ENCODE data around the gene ZNF660. TPM values are rescaled to one million over a fixed set of nuclear protein-coding genes. Genes with fewer than 3 reads are reported as not detected.

ZNF660 gene
- total RNA-seq, 2 experiments from 2014 or later: 1.0 to 1.2 TPM

GRCh38 chr3:44601749-44602148, 17.0 kb downstream of the ZNF660 start:
- H3K4me3 Mint-ChIP-seq: no peak overlapping the region
- TF ChIP-seq, protein P1, sequence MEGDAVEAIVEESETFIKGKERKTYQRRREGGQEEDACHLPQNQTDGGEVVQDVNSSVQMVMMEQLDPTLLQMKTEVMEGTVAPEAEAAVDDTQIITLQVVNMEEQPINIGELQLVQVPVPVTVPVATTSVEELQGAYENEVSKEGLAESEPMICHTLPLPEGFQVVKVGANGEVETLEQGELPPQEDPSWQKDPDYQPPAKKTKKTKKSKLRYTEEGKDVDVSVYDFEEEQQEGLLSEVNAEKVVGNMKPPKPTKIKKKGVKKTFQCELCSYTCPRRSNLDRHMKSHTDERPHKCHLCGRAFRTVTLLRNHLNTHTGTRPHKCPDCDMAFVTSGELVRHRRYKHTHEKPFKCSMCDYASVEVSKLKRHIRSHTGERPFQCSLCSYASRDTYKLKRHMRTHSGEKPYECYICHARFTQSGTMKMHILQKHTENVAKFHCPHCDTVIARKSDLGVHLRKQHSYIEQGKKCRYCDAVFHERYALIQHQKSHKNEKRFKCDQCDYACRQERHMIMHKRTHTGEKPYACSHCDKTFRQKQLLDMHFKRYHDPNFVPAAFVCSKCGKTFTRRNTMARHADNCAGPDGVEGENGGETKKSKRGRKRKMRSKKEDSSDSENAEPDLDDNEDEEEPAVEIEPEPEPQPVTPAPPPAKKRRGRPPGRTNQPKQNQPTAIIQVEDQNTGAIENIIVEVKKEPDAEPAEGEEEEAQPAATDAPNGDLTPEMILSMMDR (IDR thresholded peaks at IDR 0.05): no peak
- peaks cover under 1% of the 10 kb centered on the region for H3K9me3 Mint-ChIP-seq
- intact Hi-C loops (cut with micrococcal nuclease): no loop called here
- H3K36me3 Mint-ChIP-seq (ENCODE audit: low read depth): no peaks in the 10 kb centered on the region
- POLR2A ChIA-PET: no interaction called here
- no peaks in the 10 kb centered on the region for H3K27me3 Mint-ChIP-seq
- no peaks in the 10 kb centered on the region for H3K4me1 Mint-ChIP-seq (ENCODE audit: low read depth)
- H3K27ac Mint-ChIP-seq: no peak overlapping the region
- ATAC-seq (no peak), DNase-seq (no peak)
- CTCF ChIA-PET: no interaction called here

- no peak for ATAC-seq
- intact Hi-C loops (cut with micrococcal nuclease): no loop called here
Measured at GRCh38 chr3:44612678-44613077, 27.9 kb downstream of the ZNF660 start.

DNA sequence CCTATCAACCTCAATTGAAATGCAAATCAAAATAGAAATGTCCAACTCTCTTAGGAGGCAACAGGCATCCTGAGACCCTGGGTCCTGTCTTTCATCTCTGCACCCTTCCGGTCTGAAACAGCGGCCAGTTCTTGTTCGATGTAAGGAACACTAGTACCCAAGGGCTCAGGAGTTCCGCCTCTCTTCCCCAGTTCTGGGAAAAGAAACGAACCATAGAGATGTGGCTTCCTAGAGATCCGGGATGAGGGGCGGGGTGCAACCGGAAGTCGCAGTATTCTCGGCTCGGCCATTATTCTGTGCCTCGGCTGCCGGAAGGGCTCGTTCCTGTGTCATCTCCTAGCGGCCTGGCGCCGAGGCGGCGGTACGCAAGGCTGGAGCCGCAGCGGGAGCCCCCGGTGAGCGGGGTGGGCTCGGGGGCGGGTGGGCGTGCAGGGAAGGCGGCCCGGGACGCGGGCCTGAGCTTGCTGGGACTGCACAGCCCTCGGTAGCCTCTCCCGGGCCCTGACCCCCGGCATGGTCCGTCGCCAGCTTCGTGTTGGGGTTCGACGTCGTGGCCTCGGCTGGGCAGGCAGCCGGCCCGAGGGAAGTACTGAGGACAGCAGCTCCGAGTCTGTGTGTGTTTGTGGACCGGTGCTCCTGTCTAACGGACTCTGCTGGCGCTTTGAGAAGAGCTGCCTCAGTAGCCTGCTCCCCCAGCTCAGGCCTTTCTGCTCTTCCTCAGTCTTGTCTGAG, 40.2 kb downstream of the ZNF660 start, which contains the start of gene ZNF197:
ZNF197 (plus strand) TSS at position 288 of the 732 bp plus-strand sequence. CDS start 4,119 bp downstream, outside the sequence.
- ATAC-seq (peak; percentile 95), DNase-seq (peak; percentile 81)
- H3K27me3 Mint-ChIP-seq: no peaks in the 10 kb centered on the region
- intact Hi-C loops (cut with micrococcal nuclease): no loop called here
- peak within 1 kb of the TSS; percentile 87 for H3K4me3 Mint-ChIP-seq
- H3K4me1 Mint-ChIP-seq (ENCODE audit: low read depth): peaks cover 24% of the 10 kb centered on the region
- H3K36me3 Mint-ChIP-seq (ENCODE audit: low read depth): peaks cover 15% of the 10 kb centered on the region
- POLR2A ChIA-PET: interaction anchor here (0.9 to 1.8 kb wide), 4 partner anchors 27 to 137 kb away, joined by 3 to 9 read pairs (median 4); partner anchors contain the start of genes KIAA1143 and KIF15
- CTCF ChIA-PET: interaction anchor here (0.8 to 1.5 kb wide), 6 partner anchors 14 to 105 kb away, joined by 3 to 4 read pairs (median 3); partner anchors contain the start of gene ZNF502
- peak within 1 kb of the TSS; percentile 81 for H3K27ac Mint-ChIP-seq
- H3K9me3 Mint-ChIP-seq: no peaks in the 10 kb centered on the region
- TF ChIP-seq, protein P1 (IDR thresholded peaks at IDR 0.05): no peak

More at GRCh38 chr3:44612678-44613077, 27.9 kb downstream of the ZNF660 start:
- peaks cover 5% of the 10 kb centered on the region for H3K4me1 Mint-ChIP-seq (ENCODE audit: low read depth)
- H3K27ac Mint-ChIP-seq: no peak overlapping the region
- H3K36me3 Mint-ChIP-seq (ENCODE audit: low read depth): peaks cover 4% of the 10 kb centered on the region
- no peaks in the 10 kb centered on the region for H3K27me3 Mint-ChIP-seq
- no peak overlapping the region for H3K4me3 Mint-ChIP-seq
- H3K9me3 Mint-ChIP-seq: no peaks in the 10 kb centered on the region
- ChIA-PET POLR2A (interaction anchor here (0.7 kb wide), 1 partner anchor 118 kb away, joined by 4 read pairs; no protein-coding TSS in a partner anchor), CTCF (no interaction called here)
- no peak for DNase-seq
- TF ChIP-seq, protein P1 (IDR thresholded peaks at IDR 0.05): no peak

- TF ChIP-seq, protein P1 (IDR thresholded peaks at IDR 0.05): no peak
- H3K27ac Mint-ChIP-seq: no peak overlapping the region
- CTCF ChIA-PET: interaction anchor here (1.4 kb wide), 1 partner anchor 95 kb away, joined by 3 read pairs; no protein-coding TSS in a partner anchor
- intact Hi-C loops (cut with micrococcal nuclease): no loop called here
- H3K27me3 Mint-ChIP-seq: no peaks in the 10 kb centered on the region
- no peak for ATAC-seq
- peaks cover 38% of the 10 kb centered on the region for H3K36me3 Mint-ChIP-seq (ENCODE audit: low read depth)
- H3K4me1 Mint-ChIP-seq (ENCODE audit: low read depth): peaks cover 24% of the 10 kb centered on the region
- no peaks in the 10 kb centered on the region for H3K9me3 Mint-ChIP-seq
- no peak for DNase-seq
- POLR2A ChIA-PET: no interaction called here
- no peak overlapping the region for H3K4me3 Mint-ChIP-seq
Measured at GRCh38 chr3:44628716-44629115, 44.0 kb downstream of the ZNF660 start.

- ChIA-PET CTCF (no interaction called here), POLR2A (no interaction called here)
- H3K36me3 Mint-ChIP-seq (ENCODE audit: low read depth): peaks cover 67% of the 10 kb centered on the region
- peaks cover 9% of the 10 kb centered on the region for H3K4me1 Mint-ChIP-seq (ENCODE audit: low read depth)
- H3K27me3 Mint-ChIP-seq: no peaks in the 10 kb centered on the region
- no peak overlapping the region for H3K4me3 Mint-ChIP-seq
- H3K9me3 Mint-ChIP-seq: peaks cover 9% of the 10 kb centered on the region
- DNase-seq (no peak), ATAC-seq (no peak)
- TF ChIP-seq, protein P1 (IDR thresholded peaks at IDR 0.05): no peak
- intact Hi-C loops (cut with micrococcal nuclease): no loop called here
- no peak overlapping the region for H3K27ac Mint-ChIP-seq
Measured at GRCh38 chr3:44632193-44632592, 47.4 kb downstream of the ZNF660 start.

Measured in activated CD8-positive, alpha-beta T cell treated with anti-CD3 and anti-CD28 coated beads for 36 hours (primary cell).